SK-N-SH (cell line): ENCODE measurements around the gene GRPEL2. TPM values are rescaled to one million over a fixed set of nuclear protein-coding genes. Genes with fewer than 3 reads are reported as not detected.

Source experiments
- CTCF ChIA-PET: fragments of 300-600, 350-600 bp; formaldehyde crosslinking; extraction: SDS; loops from one replicate; lab custom pipeline; 2021; lab: Yijun Ruan, JAX
- POLR2A ChIA-PET: fragments of 350-600 bp; sonication (Branson Sonifier 250); formaldehyde crosslinking; extraction: SDS; loops from one replicate; lab custom pipeline; 2020; ENCODE audit warnings: antibody characterized with exemption, inconsistent platforms; lab: Yijun Ruan, JAX
- DNase-seq: peaks from one replicate; pipeline ENCODE4 v3.0.0; 2012
- H2AFZ ChIP-seq: fragments of 200-600 bp; sonication (generic); 2 replicates; pipeline ENCODE4 v1.8.1; 2016; ENCODE audit warnings: antibody characterized with exemption, mild to moderate bottlenecking, low read depth
- H3F3A ChIP-seq: fragments of 200-600 bp; sonication (generic); replicated peaks from 2 replicates; pipeline ENCODE3; 2016; ENCODE audit warnings: antibody characterized with exemption, mild to moderate bottlenecking; ENCODE audit not compliant: insufficient read depth
- H3K27ac ChIP-seq, 2 experiments: fragments of 200-500 bp in 1 of 2; fragments of 200-600 bp in 1 of 2; sonication (Bioruptor generic) in 1 of 2; sonication (generic), shearing (Covaris generic) in 1 of 2; 2 replicates each; pipeline versions ENCODE4 v1.5.1 to v1.6.1; 2014 to 2016; ENCODE audit warnings: low read depth in 2 of 2, inconsistent platforms in 1 of 2, low read length in 1 of 2, mild to moderate bottlenecking in 1 of 2, mixed read lengths in 1 of 2
- H3K27me3 ChIP-seq: fragments of 200-600 bp; sonication (generic), shearing (Covaris generic); 2 replicates; pipeline ENCODE4 v1.6.1; 2016; ENCODE audit warnings: mixed run types; ENCODE audit not compliant: insufficient read depth
- H3K36me3 ChIP-seq, 2 experiments: fragments of 200-500 bp in 1 of 2; fragments of 200-600 bp in 1 of 2; sonication (Bioruptor generic) in 1 of 2; sonication (generic) in 1 of 2; replicated peaks in 1 of 2; 2 replicates each; pipeline versions ENCODE3 to v1.5.1; 2014 to 2016; ENCODE audit warnings: low read length in 1 of 2, mild to moderate bottlenecking in 1 of 2; ENCODE audit not compliant: insufficient read depth in 2 of 2, control insufficient read depth in 1 of 2
- H3K4me1 ChIP-seq, 2 experiments: fragments of 200-500 bp in 1 of 2; fragments of 200-600 bp in 1 of 2; sonication (Bioruptor generic) in 1 of 2; sonication (generic), shearing (Covaris generic) in 1 of 2; 2 replicates each; pipeline versions ENCODE4 v1.5.1 to v1.6.1; 2014 to 2016; ENCODE audit warnings: low read depth in 1 of 2, low read length in 1 of 2, mixed run types in 1 of 2; ENCODE audit not compliant: insufficient read depth in 2 of 2, control insufficient read depth in 1 of 2
- H3K4me2 ChIP-seq: fragments of 200-600 bp; sonication (generic), shearing (Covaris generic); 2 replicates; pipeline ENCODE4 v1.6.1; 2017; ENCODE audit warnings: mixed run types
- H3K4me3 ChIP-seq, 2 experiments: fragments of 200-500 bp in 1 of 2; fragments of 200-600 bp in 1 of 2; sonication (Bioruptor generic) in 1 of 2; sonication (generic), shearing (Covaris generic) in 1 of 2; 2 replicates each; pipeline versions ENCODE4 v1.5.1 to v1.8.1; 2014 to 2016; ENCODE audit warnings: low read depth in 2 of 2, inconsistent platforms in 1 of 2, low read length in 1 of 2, mild to moderate bottlenecking in 1 of 2, mixed read lengths in 1 of 2, moderate library complexity in 1 of 2
- H3K79me2 ChIP-seq: fragments of 200-600 bp; sonication (generic); 2 replicates; pipeline ENCODE4 v1.8.1; 2017; ENCODE audit warnings: mild to moderate bottlenecking; ENCODE audit not compliant: insufficient read depth
- H3K9ac ChIP-seq: fragments of 200-600 bp; sonication (generic); 2 replicates; pipeline ENCODE4 v1.6.1; 2017; ENCODE audit warnings: mixed run types
- H3K9me2 ChIP-seq: fragments of 200-600 bp; sonication (generic); 2 replicates; pipeline ENCODE4 v1.6.1; 2017; ENCODE audit warnings: mixed run types
- H3K9me3 ChIP-seq: fragments of 200-600 bp; sonication (generic); 2 replicates; pipeline ENCODE4 v1.6.1; 2017; ENCODE audit warnings: mixed run types, mild to moderate bottlenecking, moderate library complexity
- H4K20me1 ChIP-seq: fragments of 200-600 bp; sonication (generic); 2 replicates; pipeline ENCODE4 v1.6.1; 2017; ENCODE audit warnings: mild to moderate bottlenecking, mixed run types; ENCODE audit not compliant: insufficient read depth
- CTCF ChIP-seq: fragments of 200-600 bp; sonication (generic); IDR thresholded peaks from 2 replicates; pipeline ENCODE4 v1.6.1; 2017; ENCODE audit warnings: antibody characterized with exemption, mild to moderate bottlenecking, moderate library complexity
- EP300 ChIP-seq, 2 experiments: IDR thresholded peaks; 2 replicates each; pipeline versions ENCODE4 v1.4.0 to v1.6.1; 2012; ENCODE audit warnings: borderline replicate concordance in 1 of 2, low read depth in 1 of 2, low read length in 1 of 2
- FOSL2 ChIP-seq: IDR thresholded peaks from 2 replicates; pipeline ENCODE4 v1.4.0; 2012; ENCODE audit warnings: low read depth, mild to moderate bottlenecking, moderate library complexity, borderline replicate concordance
- IRF3 ChIP-seq: fragments of 150-350 bp; IDR thresholded peaks from 2 replicates; pipeline ENCODE4 v1.6.1; 2016; ENCODE audit warnings: mild to moderate bottlenecking, low read depth, low read length
- MEF2A ChIP-seq: IDR thresholded peaks from 2 replicates; pipeline ENCODE4 v1.4.0; 2012; ENCODE audit warnings: low read depth, borderline replicate concordance
- MXI1 ChIP-seq: IDR thresholded peaks from 2 replicates; pipeline ENCODE4 v1.6.1; 2012; ENCODE audit warnings: mild to moderate bottlenecking, low read depth, low read length, improper control_type of control experiment
- NFIC ChIP-seq: IDR thresholded peaks from 2 replicates; pipeline ENCODE4 v1.4.0; 2012; ENCODE audit warnings: borderline replicate concordance
- NRF1 ChIP-seq: IDR thresholded peaks from 2 replicates; pipeline ENCODE4 v1.6.1; 2012; ENCODE audit warnings: low read depth, mild to moderate bottlenecking, low read length
- POLR2AphosphoS5 ChIP-seq: IDR thresholded peaks from 2 replicates; pipeline ENCODE4 v1.6.1; 2012; ENCODE audit warnings: low read depth, low read length
- RAD21 ChIP-seq: IDR thresholded peaks from 2 replicates; pipeline ENCODE4 v1.6.1; 2012; ENCODE audit warnings: mild to moderate bottlenecking, low read length
- RXRA ChIP-seq: IDR thresholded peaks from 2 replicates; pipeline ENCODE4 v1.4.0; 2012; ENCODE audit warnings: low read depth, mild to moderate bottlenecking, borderline replicate concordance
- SIN3A ChIP-seq: IDR thresholded peaks from 2 replicates; pipeline ENCODE4 v1.6.1; 2012; ENCODE audit warnings: low read depth, mild to moderate bottlenecking, low read length, moderate library complexity, borderline replicate concordance
- USF1 ChIP-seq: IDR thresholded peaks from 2 replicates; pipeline ENCODE4 v1.4.0; 2012; ENCODE audit warnings: low read depth, borderline replicate concordance
- YY1 ChIP-seq: IDR thresholded peaks from 2 replicates; pipeline ENCODE4 v1.4.0; 2012; ENCODE audit warnings: low read depth, mild to moderate bottlenecking
- ZBTB33 ChIP-seq: IDR thresholded peaks from 2 replicates; pipeline ENCODE4 v1.4.0; 2012; ENCODE audit warnings: low read depth, borderline replicate concordance
- WGBS: methylation state at CpG from one replicate; pipeline ENCODE4 v1.1.6; 2017; ENCODE audit warnings: low lambda C conversion rate; 5-methylcytosine and 5-hydroxymethylcytosine counted together
- polyA plus RNA-seq, 3 experiments: library from polyadenylated mRNA; depleted of rRNA; stranded (reverse); fragments of >200 nt; gene quantifications; 2 replicates each; pipeline ENCODE4 v1.2.3, GENCODE V29; 2012

The GRPEL2 gene
- polyA plus RNA-seq, 1 of the 3 experiments (the other 2 are of a cell fraction) = 4.6 TPM

- Histone ChIP-seq H3K27me3 (no peaks in the 10 kb centered on the region), H3K27ac (no peak overlapping the region), H3K4me2 (no peak overlapping the region), H3K79me2 (no peaks in the 10 kb centered on the region), H3K4me1 (peaks cover 0 to 5% of the 10 kb centered on the region in 2 experiments; a peak in 1 of 4 replicates), H3F3A (no peaks in the 10 kb centered on the region), H2AFZ (no peak overlapping the region), H3K9ac (no peak overlapping the region), H3K9me3 (no peaks in the 10 kb centered on the region), H3K36me3 (peaks cover 0 to 5% of the 10 kb centered on the region in 2 experiments), H3K9me2 (no peaks in the 10 kb centered on the region), H4K20me1 (no peaks in the 10 kb centered on the region), H3K4me3 (no peak overlapping the region)
- ChIA-PET POLR2A (no interaction called here), CTCF (interaction anchor here (1.1 to 9.4 kb wide), 7 partner anchors 28 to 129 kb away, joined by 3 to 120 read pairs (median 8); no protein-coding TSS in a partner anchor)
- TF ChIP-seq NRF1 (no peak), MEF2A (no peak), YY1 (no peak), POLR2AphosphoS5 (no peak), ZBTB33 (no peak), NFIC (no peak), CTCF (no peak), USF1 (no peak), RXRA (no peak), SIN3A (no peak), IRF3 (no peak), FOSL2 (no peak), EP300 (IDR thresholded peaks at IDR 0.05; ENCODE audit: borderline replicate concordance in 1 of 2, low read depth in 1 of 2, low read length in 1 of 2) (no peak), RAD21 (no peak), MXI1 (no peak)
- no peak for DNase-seq
- WGBS = 77% methylated on average over 6 of the region's 6 CpGs
Measured at GRCh38 chr5:149313151-149313841, 32.0 kb upstream of the GRPEL2 start.
